HepG2 (cell line): ENCODE data around the gene SLC25A44. TPM values are rescaled to one million over a fixed set of nuclear protein-coding genes. Genes with fewer than 3 reads are reported as not detected.
"Not testable (repeated sequence)": the region's sequence is repeated elsewhere in the genome, so short reads cannot be mapped to it uniquely, and the experiment has no call there.

Experiments used
- ATAC-seq: fragments of 200-7000 bp; cut with Tn5 transposase; 3 replicates; pipeline ENCODE4 v1.9.1; 2020; ENCODE audit warnings: mild to moderate bottlenecking, moderate library complexity
- BruUV-seq: library from RNA; stranded (reverse); fragments of 400-500 nt; replicated peaks from 2 replicates; lab custom pipeline; 2021; lab: Mats Ljungman, UMichigan
- CTCF ChIA-PET: fragments of 300-600 bp; formaldehyde crosslinking; extraction: SDS; loops from one replicate; lab custom pipeline; 2021; ENCODE audit warnings: low total read pairs, inconsistent platforms, low intra/inter-chr PET ratio; lab: Yijun Ruan, JAX
- POLR2A ChIA-PET: fragments of 350-600 bp; sonication (Branson Sonifier 250); formaldehyde crosslinking; loops from one replicate; lab custom pipeline; 2020; ENCODE audit warnings: antibody characterized with exemption, inconsistent platforms; lab: Yijun Ruan, JAX
- DNase-seq: peaks from one replicate; pipeline ENCODE4 v3.0.0-alpha.2; 2015; ENCODE audit warnings: low spot score
- FAIRE-seq: peaks from 3 replicates; lab custom pipeline; 2011; peaks lifted over from hg19 to GRCh38; lab: Jason Lieb, UNC
- H2AFZ ChIP-seq: one replicate; pipeline ENCODE4 v1.6.1; 2011; ENCODE audit warnings: low read length, inconsistent platforms
- H3K27ac ChIP-seq: fragments of 300-600 bp; 3 replicates; pipeline ENCODE4 v1.8.0; 2011; ENCODE audit warnings: mixed run types, mild to moderate bottlenecking, mixed read lengths, low read length, inconsistent platforms; ENCODE audit not compliant: insufficient read depth; ENCODE audit errors: extremely low read length
- H3K27me3 ChIP-seq, 2 experiments: fragments of 200-600 bp in 1 of 2; 2 replicates in 1 of 2; 3 replicates in 1 of 2; pipeline versions ENCODE4 v1.6.0 to v1.8.0; 2011; ENCODE audit warnings: low read length in 2 of 2, mild to moderate bottlenecking in 2 of 2, moderate library complexity in 2 of 2, inconsistent platforms in 1 of 2; ENCODE audit not compliant: insufficient read depth in 2 of 2, control insufficient read depth in 1 of 2
- H3K36me3 ChIP-seq, 2 experiments: fragments of 200-600 bp in 1 of 2; replicated peaks in 1 of 2; 2 replicates in 1 of 2; 3 replicates in 1 of 2; pipeline versions ENCODE4 v1.5.1 to v1.8.0; 2011; ENCODE audit warnings: low read length in 2 of 2, inconsistent platforms in 1 of 2; ENCODE audit not compliant: insufficient read depth in 2 of 2, control insufficient read depth in 1 of 2
- H3K4me1 ChIP-seq: 2 replicates; pipeline ENCODE4 v1.5.1; 2012; ENCODE audit warnings: low read length, inconsistent platforms; ENCODE audit not compliant: insufficient read depth
- H3K4me2 ChIP-seq: 2 replicates; pipeline ENCODE4 v1.6.0; 2011; ENCODE audit warnings: low read depth, low read length, inconsistent platforms
- H3K4me3 ChIP-seq, 3 experiments: fragments of 200-600 bp in 1 of 3; sonication (generic), shearing (Covaris generic) in 1 of 3; replicated peaks in 1 of 3; 2 replicates each; pipeline ENCODE4 v1.5.1; 2011 to 2016; ENCODE audit warnings: low read length in 3 of 3, inconsistent platforms in 2 of 3, low read depth in 2 of 3, mild to moderate bottlenecking in 2 of 3, control low read depth in 1 of 3, mixed read lengths in 1 of 3; ENCODE audit not compliant: insufficient read depth in 1 of 3
- H3K79me2 ChIP-seq: one replicate; pipeline ENCODE4 v1.6.1; 2011; ENCODE audit warnings: low read length, inconsistent platforms; ENCODE audit not compliant: insufficient read depth
- H3K9ac ChIP-seq: 2 replicates; pipeline ENCODE4 v1.6.0; 2011; ENCODE audit warnings: mild to moderate bottlenecking, low read depth, low read length, inconsistent platforms; ENCODE audit not compliant: insufficient read depth
- H3K9me3 ChIP-seq: 2 replicates; pipeline ENCODE4 v1.5.1; 2012; ENCODE audit warnings: mild to moderate bottlenecking, low read length
- H4K20me1 ChIP-seq: 2 replicates; pipeline ENCODE4 v1.6.0; 2011; ENCODE audit warnings: inconsistent platforms, mild to moderate bottlenecking, low read length, moderate library complexity; ENCODE audit not compliant: insufficient read depth
- BCL6 ChIP-seq: IDR thresholded peaks from 2 replicates; pipeline ENCODE4 v1.6.1; 2016; ENCODE audit warnings: missing genetic modification reagents, missing compliant biosample characterization
- GATAD2A ChIP-seq: IDR thresholded peaks from 2 replicates; pipeline ENCODE4 v1.6.1; 2016
- IRF2 ChIP-seq: IDR thresholded peaks from 2 replicates; pipeline ENCODE4 v1.6.1; 2018; ENCODE audit warnings: missing genetic modification reagents, missing compliant biosample characterization
- KAT8 ChIP-seq: IDR thresholded peaks from 2 replicates; pipeline ENCODE4 v1.6.1; 2016; ENCODE audit warnings: missing genetic modification reagents, missing compliant biosample characterization
- NCOA2 ChIP-seq: sonication (generic); formaldehyde crosslinking; IDR thresholded peaks from 2 replicates; pipeline ENCODE4 v1.8.0; 2022; ENCODE audit warnings: inconsistent platforms
- NR2F6 ChIP-seq, 2 experiments: IDR thresholded peaks; 2 replicates each; pipeline ENCODE4 v1.6.1; 2016; ENCODE audit warnings: antibody characterized with exemption in 1 of 2, mild to moderate bottlenecking in 1 of 2
- ONECUT2 ChIP-seq: sonication (generic); formaldehyde crosslinking; IDR thresholded peaks from 2 replicates; pipeline ENCODE4 v1.4.0; 2020; ENCODE audit warnings: missing genetic modification reagents
- POLR2A ChIP-seq, 2 experiments: IDR thresholded peaks; 2 replicates each; pipeline ENCODE4 v1.6.1; 2011; ENCODE audit warnings: low read depth in 2 of 2, low read length in 2 of 2, mild to moderate bottlenecking in 1 of 2, moderate library complexity in 1 of 2; ENCODE audit not compliant: insufficient read depth in 1 of 2
- RARA ChIP-seq: IDR thresholded peaks from 2 replicates; pipeline ENCODE4 v1.6.1; 2016; ENCODE audit warnings: missing genetic modification reagents, missing compliant biosample characterization
- SOX5 ChIP-seq: IDR thresholded peaks from 2 replicates; pipeline ENCODE4 v1.6.1; 2016; ENCODE audit warnings: borderline replicate concordance
- SOX6 ChIP-seq, 2 experiments: fragments of 450-650 bp in 1 of 2; sonication (generic) in 1 of 2; formaldehyde crosslinking in 1 of 2; IDR thresholded peaks; 2 replicates each; pipeline versions ENCODE4 v1.4.0 to v1.6.1; 2017 to 2020; ENCODE audit warnings: antibody characterized with exemption in 1 of 2, mild to moderate bottlenecking in 1 of 2, missing genetic modification reagents in 1 of 2
- WGBS: methylation state at CpG from one replicate; pipeline ENCODE4 v1.1.6; 2017; ENCODE audit warnings: low lambda C conversion rate; 5-methylcytosine and 5-hydroxymethylcytosine counted together
- in situ Hi-C: cut with HindIII; loops from 2 replicates; pipeline ENCODE4 v1.10.0; 2017; ENCODE audit warnings: low pct_unique_long_range_greater_than_20kb; ENCODE audit not compliant: extremely low pct_ligation_motif_present
- intact Hi-C: fragments of 100-400 bp; cut with micrococcal nuclease; formaldehyde crosslinking; loops from one replicate; pipeline ENCODE4 v1.10.0; 2022; ENCODE audit not compliant: unreplicated experiment
- polyA plus RNA-seq, 8 experiments: library from polyadenylated mRNA; depleted of rRNA in 3 of 8; stranded (reverse) in 7 of 8; unstranded in 1 of 8; fragments of >200 nt; fragmentation: Illumina TruSeq in 4 of 8; extraction: Trizol in 4 of 8; gene quantifications; 2 replicates each; pipeline versions ENCODE4 v1.2.1 to v1.2.3, GENCODE V29; 2011 to 2016; ENCODE audit warnings: low read depth in 4 of 8, missing spikeins in 1 of 8, mixed read lengths in 1 of 8; ENCODE audit not compliant: insufficient read depth in 1 of 8
- total RNA-seq, 5 experiments: library from RNA; depleted of rRNA; stranded (reverse); fragments of >200 nt; fragmentation: Illumina TruSeq; extraction: Trizol; gene quantifications; 2 replicates each; pipeline ENCODE4 v1.2.3, GENCODE V29; 2016; ENCODE audit warnings: low read depth in 1 of 5
- TF ChIP-seq, protein P1 (sequence below): IDR thresholded peaks from 2 replicates; pipeline ENCODE4 v1.6.1; 2016
- TF ChIP-seq, protein P2 (sequence below): sonication (generic); formaldehyde crosslinking; IDR thresholded peaks from 2 replicates; pipeline ENCODE4 v1.4.0; 2020; ENCODE audit warnings: missing genetic modification reagents, borderline replicate concordance
- TF ChIP-seq, protein P3 (sequence below): IDR thresholded peaks from 2 replicates; pipeline ENCODE4 v1.4.0; 2020; ENCODE audit warnings: mild to moderate bottlenecking, missing genetic modification reagents

SLC25A44 gene
- total and polyA plus RNA-seq, 2 of the 13 experiments (the other 11 are each of a cell fraction or from before 2014, with no cell fraction given) = 10.7 to 13.4 TPM

DNA sequence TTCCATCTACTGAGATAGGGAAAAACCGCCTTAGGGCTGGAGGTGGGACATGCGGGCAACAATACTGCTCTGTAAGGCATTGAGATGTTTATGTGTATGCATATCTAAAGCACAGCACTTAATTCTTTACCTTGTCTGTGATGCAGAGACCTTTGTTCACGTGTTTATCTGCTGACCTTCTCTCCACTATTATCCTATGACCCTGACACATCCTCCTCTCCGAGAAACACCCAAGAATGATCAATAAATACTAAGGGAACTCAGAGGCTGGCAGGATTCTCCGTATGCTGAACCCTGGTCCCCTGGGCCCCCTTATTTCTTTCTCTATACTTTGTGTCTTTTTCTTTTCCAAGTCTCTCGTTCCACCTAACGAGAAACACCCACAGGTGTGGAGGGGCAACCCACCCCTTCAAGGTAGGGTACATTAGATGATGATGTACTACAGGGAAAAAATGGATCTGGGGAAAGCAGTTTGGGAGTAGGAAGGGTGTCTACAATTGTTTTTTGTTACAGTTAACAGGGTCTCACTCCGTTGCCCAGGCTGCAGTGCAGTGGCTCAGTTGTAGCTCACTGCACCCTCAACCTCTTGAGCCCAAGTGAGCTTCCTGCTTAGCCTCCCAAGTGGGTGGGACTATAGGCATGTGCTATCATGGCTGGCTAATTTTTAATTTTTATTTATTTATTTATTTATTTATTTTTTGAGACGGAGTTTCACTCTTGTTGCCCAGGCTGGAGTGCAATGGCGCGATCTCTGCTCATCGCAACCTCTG is 11.7 kb upstream of the SLC25A44 start:
- Histone ChIP-seq H3K27ac (peak overlapping the region; percentile 71), H3K4me2 (peak overlapping the region; percentile 51), H3K4me1 (peaks cover 91% of the 10 kb centered on the region)
- CTCF ChIA-PET; FAIRE-seq; H3K79me2 ChIP-seq; H3K9me3 ChIP-seq; H3K27me3 ChIP-seq; H3K4me3 ChIP-seq; DNase-seq; H4K20me1 ChIP-seq; BruUV-seq; H3K9ac ChIP-seq; in situ Hi-C loops; H2AFZ ChIP-seq; H3K36me3 ChIP-seq; TF ChIP-seq SOX6, NR2F6 (IDR thresholded peaks at IDR 0.05): not testable (repeated sequence)
- WGBS = 46% methylated on average over 12 of the region's 12 CpGs
- ATAC-seq = peak; percentile 45; the same call in 2 of the 3 replicates
- POLR2A ChIA-PET = interaction anchor here (1.2 to 5.0 kb wide), 3 partner anchors 9 to 30 kb away, joined by 3 to 40 read pairs (median 5); partner anchors contain the start of genes PMF1 and SLC25A44
- intact Hi-C loops = loop anchor here (5.0 kb wide), 1 partner anchor 35 kb away; no protein-coding TSS in a partner anchor
- TF ChIP-seq SOX5 = peak; percentile 63; the same call in 1 of the 2 replicates
- peak; percentile 61 for TF ChIP-seq SOX6 (CRISPR knock-in tag; IDR thresholded peaks at IDR 0.05)
- 0 out of 2 replicates have a peak, but pooled peaks have one; percentile 5 for TF ChIP-seq KAT8
- peak; percentile 82 for TF ChIP-seq ONECUT2
- TF ChIP-seq, protein P1, sequence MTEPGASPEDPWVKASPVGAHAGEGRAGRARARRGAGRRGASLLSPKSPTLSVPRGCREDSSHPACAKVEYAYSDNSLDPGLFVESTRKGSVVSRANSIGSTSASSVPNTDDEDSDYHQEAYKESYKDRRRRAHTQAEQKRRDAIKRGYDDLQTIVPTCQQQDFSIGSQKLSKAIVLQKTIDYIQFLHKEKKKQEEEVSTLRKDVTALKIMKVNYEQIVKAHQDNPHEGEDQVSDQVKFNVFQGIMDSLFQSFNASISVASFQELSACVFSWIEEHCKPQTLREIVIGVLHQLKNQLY (CRISPR knock-in tag) = peak; percentile 94
- TF ChIP-seq, protein P2, sequence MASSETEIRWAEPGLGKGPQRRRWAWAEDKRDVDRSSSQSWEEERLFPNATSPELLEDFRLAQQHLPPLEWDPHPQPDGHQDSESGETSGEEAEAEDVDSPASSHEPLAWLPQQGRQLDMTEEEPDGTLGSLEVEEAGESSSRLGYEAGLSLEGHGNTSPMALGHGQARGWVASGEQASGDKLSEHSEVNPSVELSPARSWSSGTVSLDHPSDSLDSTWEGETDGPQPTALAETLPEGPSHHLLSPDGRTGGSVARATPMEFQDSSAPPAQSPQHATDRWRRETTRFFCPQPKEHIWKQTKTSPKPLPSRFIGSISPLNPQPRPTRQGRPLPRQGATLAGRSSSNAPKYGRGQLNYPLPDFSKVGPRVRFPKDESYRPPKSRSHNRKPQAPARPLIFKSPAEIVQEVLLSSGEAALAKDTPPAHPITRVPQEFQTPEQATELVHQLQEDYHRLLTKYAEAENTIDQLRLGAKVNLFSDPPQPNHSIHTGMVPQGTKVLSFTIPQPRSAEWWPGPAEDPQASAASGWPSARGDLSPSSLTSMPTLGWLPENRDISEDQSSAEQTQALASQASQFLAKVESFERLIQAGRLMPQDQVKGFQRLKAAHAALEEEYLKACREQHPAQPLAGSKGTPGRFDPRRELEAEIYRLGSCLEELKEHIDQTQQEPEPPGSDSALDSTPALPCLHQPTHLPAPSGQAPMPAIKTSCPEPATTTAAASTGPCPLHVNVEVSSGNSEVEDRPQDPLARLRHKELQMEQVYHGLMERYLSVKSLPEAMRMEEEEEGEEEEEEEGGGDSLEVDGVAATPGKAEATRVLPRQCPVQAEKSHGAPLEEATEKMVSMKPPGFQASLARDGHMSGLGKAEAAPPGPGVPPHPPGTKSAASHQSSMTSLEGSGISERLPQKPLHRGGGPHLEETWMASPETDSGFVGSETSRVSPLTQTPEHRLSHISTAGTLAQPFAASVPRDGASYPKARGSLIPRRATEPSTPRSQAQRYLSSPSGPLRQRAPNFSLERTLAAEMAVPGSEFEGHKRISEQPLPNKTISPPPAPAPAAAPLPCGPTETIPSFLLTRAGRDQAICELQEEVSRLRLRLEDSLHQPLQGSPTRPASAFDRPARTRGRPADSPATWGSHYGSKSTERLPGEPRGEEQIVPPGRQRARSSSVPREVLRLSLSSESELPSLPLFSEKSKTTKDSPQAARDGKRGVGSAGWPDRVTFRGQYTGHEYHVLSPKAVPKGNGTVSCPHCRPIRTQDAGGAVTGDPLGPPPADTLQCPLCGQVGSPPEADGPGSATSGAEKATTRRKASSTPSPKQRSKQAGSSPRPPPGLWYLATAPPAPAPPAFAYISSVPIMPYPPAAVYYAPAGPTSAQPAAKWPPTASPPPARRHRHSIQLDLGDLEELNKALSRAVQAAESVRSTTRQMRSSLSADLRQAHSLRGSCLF (CRISPR knock-in tag) = 0 out of 2 replicates have a peak, but pooled peaks have one; percentile 17
- peak; percentile 67 for TF ChIP-seq GATAD2A (CRISPR knock-in tag)
- TF ChIP-seq NR2F6 (CRISPR knock-in tag; IDR thresholded peaks at IDR 0.05) = peak; percentile 59
- TF ChIP-seq IRF2 (CRISPR knock-in tag) = 0 out of 2 replicates have a peak, but pooled peaks have one; percentile 0
- TF ChIP-seq RARA = peak; percentile 72
- TF ChIP-seq POLR2A (IDR thresholded peaks at IDR 0.05; ENCODE audit: insufficient read depth in 1 of 2, low read depth in 2 of 2, low read length in 2 of 2) = peak in 1 of 2 experiments; percentile 35; a peak in 1 of 4 replicates
- TF ChIP-seq BCL6 = peak; percentile 90
- TF ChIP-seq, protein P3, sequence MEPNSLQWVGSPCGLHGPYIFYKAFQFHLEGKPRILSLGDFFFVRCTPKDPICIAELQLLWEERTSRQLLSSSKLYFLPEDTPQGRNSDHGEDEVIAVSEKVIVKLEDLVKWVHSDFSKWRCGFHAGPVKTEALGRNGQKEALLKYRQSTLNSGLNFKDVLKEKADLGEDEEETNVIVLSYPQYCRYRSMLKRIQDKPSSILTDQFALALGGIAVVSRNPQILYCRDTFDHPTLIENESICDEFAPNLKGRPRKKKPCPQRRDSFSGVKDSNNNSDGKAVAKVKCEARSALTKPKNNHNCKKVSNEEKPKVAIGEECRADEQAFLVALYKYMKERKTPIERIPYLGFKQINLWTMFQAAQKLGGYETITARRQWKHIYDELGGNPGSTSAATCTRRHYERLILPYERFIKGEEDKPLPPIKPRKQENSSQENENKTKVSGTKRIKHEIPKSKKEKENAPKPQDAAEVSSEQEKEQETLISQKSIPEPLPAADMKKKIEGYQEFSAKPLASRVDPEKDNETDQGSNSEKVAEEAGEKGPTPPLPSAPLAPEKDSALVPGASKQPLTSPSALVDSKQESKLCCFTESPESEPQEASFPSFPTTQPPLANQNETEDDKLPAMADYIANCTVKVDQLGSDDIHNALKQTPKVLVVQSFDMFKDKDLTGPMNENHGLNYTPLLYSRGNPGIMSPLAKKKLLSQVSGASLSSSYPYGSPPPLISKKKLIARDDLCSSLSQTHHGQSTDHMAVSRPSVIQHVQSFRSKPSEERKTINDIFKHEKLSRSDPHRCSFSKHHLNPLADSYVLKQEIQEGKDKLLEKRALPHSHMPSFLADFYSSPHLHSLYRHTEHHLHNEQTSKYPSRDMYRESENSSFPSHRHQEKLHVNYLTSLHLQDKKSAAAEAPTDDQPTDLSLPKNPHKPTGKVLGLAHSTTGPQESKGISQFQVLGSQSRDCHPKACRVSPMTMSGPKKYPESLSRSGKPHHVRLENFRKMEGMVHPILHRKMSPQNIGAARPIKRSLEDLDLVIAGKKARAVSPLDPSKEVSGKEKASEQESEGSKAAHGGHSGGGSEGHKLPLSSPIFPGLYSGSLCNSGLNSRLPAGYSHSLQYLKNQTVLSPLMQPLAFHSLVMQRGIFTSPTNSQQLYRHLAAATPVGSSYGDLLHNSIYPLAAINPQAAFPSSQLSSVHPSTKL = 0 out of 2 replicates have a peak, but pooled peaks have one; percentile 52
- peak; percentile 55 for TF ChIP-seq NCOA2 (CRISPR knock-in tag)
